GM18861 (cell line): ENCODE measurements around the gene CTSH.
"Not testable (repeated sequence)": the region's sequence is repeated elsewhere in the genome, so short reads cannot be mapped to it uniquely, and the experiment has no call there.

ENCODE experiments used
- ATAC-seq: cut with Tn5 transposase; IDR thresholded peaks from one replicate; pipeline ENCODE4 v1.9.1; 2021; ENCODE audit not compliant: unreplicated experiment

CTSH gene

GRCh38 chr15:78942741-78943140 is 2.1 kb downstream of the CTSH start:
- ATAC-seq = no peak

- peak; percentile 69 for ATAC-seq
Observed at GRCh38 chr15:78938658-78939488, 6.0 kb downstream of the CTSH start.

- ATAC-seq = no peak
Observed at GRCh38 chr15:78937132-78937739, 7.6 kb downstream of the CTSH start.

- no peak for ATAC-seq
Observed at GRCh38 chr15:78934655-78935023, 10.2 kb downstream of the CTSH start.

GRCh38 chr15:78933823-78934654 is 10.8 kb downstream of the CTSH start:
- ATAC-seq = no peak

GRCh38 chr15:78933187-78933822 is 11.5 kb downstream of the CTSH start:
- ATAC-seq = no peak

GRCh38 chr15:78932258-78932808 is 12.5 kb downstream of the CTSH start:
- ATAC-seq = no peak

GRCh38 chr15:78931439-78932257 is 13.2 kb downstream of the CTSH start:
- ATAC-seq = no peak

- no peak for ATAC-seq
Observed at GRCh38 chr15:78930577-78931388, 14.1 kb downstream of the CTSH start.

GRCh38 chr15:78929536-78930264 is 15.1 kb downstream of the CTSH start:
- ATAC-seq = no peak

- no peak for ATAC-seq
Observed at GRCh38 chr15:78928616-78929093, 16.2 kb downstream of the CTSH start.

GRCh38 chr15:78928176-78928575 is 16.7 kb downstream of the CTSH start:
- ATAC-seq = not testable (repeated sequence)

GRCh38 chr15:78927077-78927790 is 17.6 kb downstream of the CTSH start:
- ATAC-seq = no peak

- no peak for ATAC-seq
Observed at GRCh38 chr15:78925956-78926743, 18.7 kb downstream of the CTSH start.

GRCh38 chr15:78925076-78925624 is 19.7 kb downstream of the CTSH start:
- no peak for ATAC-seq

GRCh38 chr15:78923480-78924360 is 21.1 kb downstream of the CTSH start:
- ATAC-seq = no peak
